AG04449 (cell line): ENCODE measurements around the gene OR52H1.

Experiments
- CTCF ChIA-PET: fragments of 350-600 bp; formaldehyde crosslinking; extraction: SDS; loops from one replicate; lab custom pipeline; 2021; ENCODE audit warnings: antibody characterized with exemption; lab: Yijun Ruan, JAX
- POLR2A ChIA-PET: fragments of 400-600, 350-600 bp; formaldehyde crosslinking; extraction: SDS; loops from one replicate; lab custom pipeline; 2020; ENCODE audit warnings: antibody characterized with exemption, inconsistent platforms; lab: Yijun Ruan, JAX
- DNase-seq: peaks from one replicate; pipeline ENCODE4 v3.0.0-alpha.2; 2010; ENCODE audit warnings: low read depth, low spot score
- H3K4me3 ChIP-seq: 2 replicates; pipeline ENCODE4 v1.5.1; 2011; ENCODE audit warnings: low read depth, mild to moderate bottlenecking, control low read depth, low read length
- CTCF ChIP-seq: IDR thresholded peaks from one replicate; pipeline ENCODE4 v1.5.1; 2011; ENCODE audit warnings: mild to moderate bottlenecking, moderate library complexity, low read length, control low read depth, inconsistent platforms; ENCODE audit not compliant: insufficient read depth; ENCODE audit errors: missing control alignments

Gene OR52H1

GRCh38 chr11:5581014-5581413 is 32.7 kb upstream of the OR52H1 start:
- CTCF ChIA-PET: no interaction called here
- no peak for DNase-seq
- POLR2A ChIA-PET: no interaction called here
- H3K4me3 ChIP-seq: no peak overlapping the region
- TF ChIP-seq CTCF: no peak

GRCh38 chr11:5580577-5580976 is 32.2 kb upstream of the OR52H1 start, which contains the start of gene OR52B6:
Gene OR52B6 (plus strand): TSS chr11:5580877. CDS start chr11:5580877, 0 bp downstream.
- no peak within 1 kb of the TSS for H3K4me3 ChIP-seq
- TF ChIP-seq CTCF: no peak
- no peak for DNase-seq
- POLR2A ChIA-PET: no interaction called here
- CTCF ChIA-PET: no interaction called here

- CTCF ChIA-PET: no interaction called here
- TF ChIP-seq CTCF: no peak
- POLR2A ChIA-PET: no interaction called here
- DNase-seq: no peak
- H3K4me3 ChIP-seq: no peak overlapping the region
Observed at GRCh38 chr11:5577101-5577500, 28.8 kb upstream of the OR52H1 start.

GRCh38 chr11:5575152-5575551 is 26.8 kb upstream of the OR52H1 start:
- no peak overlapping the region for H3K4me3 ChIP-seq
- CTCF ChIA-PET: no interaction called here
- TF ChIP-seq CTCF: no peak
- POLR2A ChIA-PET: no interaction called here
- DNase-seq: no peak

- H3K4me3 ChIP-seq: no peak overlapping the region
- ChIA-PET CTCF (no interaction called here), POLR2A (no interaction called here)
- no peak for TF ChIP-seq CTCF
- no peak for DNase-seq
Observed at GRCh38 chr11:5574654-5575053, 26.3 kb upstream of the OR52H1 start.

- no peak for TF ChIP-seq CTCF
- H3K4me3 ChIP-seq: no peak overlapping the region
- no peak for DNase-seq
- ChIA-PET CTCF (interaction anchor here (2.0 kb wide), 1 partner anchor 11 kb away, joined by 7 read pairs; no protein-coding TSS in a partner anchor), POLR2A (no interaction called here)
Observed at GRCh38 chr11:5564259-5565019, 16.1 kb upstream of the OR52H1 start.
